HEK293 (cell line): ENCODE results near the gene PTPRA.

Source experiments
- CTCF ChIA-PET: fragments of 350-600 bp; formaldehyde crosslinking; extraction: SDS; loops from one replicate; lab custom pipeline; 2021; ENCODE audit warnings: antibody characterized with exemption; lab: Yijun Ruan, JAX
- POLR2A ChIA-PET: fragments of 300-600 bp; formaldehyde crosslinking; extraction: SDS; loops from one replicate; lab custom pipeline; 2020; ENCODE audit warnings: antibody characterized with exemption, inconsistent platforms; lab: Yijun Ruan, JAX
- H3K27ac ChIP-seq: fragments of 200-500 bp; sonication (Bioruptor generic); 2 replicates; pipeline ENCODE4 v1.5.1; 2014; ENCODE audit warnings: low read depth, low read length, control low read depth, inconsistent platforms; ENCODE audit errors: extremely low read depth
- H3K36me3 ChIP-seq, 2 experiments: fragments of 200-500 bp in 1 of 2; sonication (Bioruptor generic) in 1 of 2; 1 replicate in 1 of 2; 2 replicates in 1 of 2; pipeline ENCODE4 v1.5.1; 2014 to 2017; ENCODE audit warnings: inconsistent platforms in 2 of 2, low read length in 2 of 2; ENCODE audit not compliant: control insufficient read depth in 2 of 2, insufficient read depth in 1 of 2
- H3K4me1 ChIP-seq: fragments of 200-500 bp; sonication (Bioruptor generic); 2 replicates; pipeline ENCODE4 v1.5.1; 2014; ENCODE audit warnings: mild to moderate bottlenecking, low read length, inconsistent platforms; ENCODE audit not compliant: control insufficient read depth, insufficient read depth
- H3K4me3 ChIP-seq: 2 replicates; pipeline ENCODE4 v1.5.1; 2011; ENCODE audit warnings: low read depth, mild to moderate bottlenecking, control low read depth, low read length, moderate library complexity
- H3K9me3 ChIP-seq: fragments of 200-500 bp; sonication (Bioruptor generic); 2 replicates; pipeline ENCODE4 v1.5.1; 2014; ENCODE audit warnings: low read depth, low read length, inconsistent platforms; ENCODE audit not compliant: control insufficient read depth, insufficient read depth
- ZEB2 ChIP-seq: fragments of 450-650 bp; formaldehyde crosslinking; IDR thresholded peaks from 2 replicates; pipeline ENCODE4 v1.5.1; 2016; ENCODE audit warnings: missing biosample characterization, missing genetic modification characterization
- ZFP37 ChIP-seq: fragments of 450-650 bp; formaldehyde crosslinking; IDR thresholded peaks from 2 replicates; pipeline ENCODE4 v1.5.1; 2016; ENCODE audit warnings: missing biosample characterization, missing genetic modification characterization
- ZNF146 ChIP-seq: fragments of 450-650 bp; formaldehyde crosslinking; IDR thresholded peaks from 2 replicates; pipeline ENCODE4 v1.5.1; 2016; ENCODE audit warnings: missing biosample characterization, missing genetic modification characterization
- ZNF19 ChIP-seq: fragments of 450-650 bp; formaldehyde crosslinking; IDR thresholded peaks from 2 replicates; pipeline ENCODE4; 2016; ENCODE audit warnings: missing biosample characterization, missing genetic modification characterization, low read depth
- ZNF2 ChIP-seq: fragments of 450-650 bp; formaldehyde crosslinking; IDR thresholded peaks from 2 replicates; pipeline ENCODE4 v1.5.1; 2016; ENCODE audit warnings: missing biosample characterization, missing genetic modification characterization
- ZNF335 ChIP-seq: fragments of 450-650 bp; formaldehyde crosslinking; conservative IDR thresholded peaks from 2 replicates; pipeline ENCODE4 v1.5.1; 2016; ENCODE audit warnings: missing biosample characterization, missing genetic modification characterization
- ZNF510 ChIP-seq: fragments of 450-650 bp; formaldehyde crosslinking; IDR thresholded peaks from 2 replicates; pipeline ENCODE4 v1.5.1; 2018; ENCODE audit warnings: mild to moderate bottlenecking, missing genetic modification characterization, missing biosample characterization; ENCODE audit not compliant: insufficient replicate concordance
- ZNF521 ChIP-seq: fragments of 450-650 bp; formaldehyde crosslinking; IDR thresholded peaks from 2 replicates; pipeline ENCODE4 v1.5.1; 2017; ENCODE audit warnings: missing biosample characterization, mild to moderate bottlenecking, missing genetic modification characterization
- ZNF555 ChIP-seq: fragments of 450-650 bp; formaldehyde crosslinking; conservative IDR thresholded peaks from 2 replicates; pipeline ENCODE4 v1.5.1; 2017; ENCODE audit warnings: missing biosample characterization, mild to moderate bottlenecking, missing genetic modification characterization, inconsistent platforms
- ZNF558 ChIP-seq: fragments of 450-650 bp; formaldehyde crosslinking; IDR thresholded peaks from 2 replicates; pipeline ENCODE4 v1.5.1; 2016; ENCODE audit warnings: missing biosample characterization, missing genetic modification characterization
- ZNF571 ChIP-seq: fragments of 450-650 bp; formaldehyde crosslinking; IDR thresholded peaks from 2 replicates; pipeline ENCODE4 v1.5.0; 2017; ENCODE audit warnings: missing biosample characterization, missing genetic modification characterization
- ZNF670 ChIP-seq: fragments of 450-650 bp; formaldehyde crosslinking; IDR thresholded peaks from 2 replicates; pipeline ENCODE4 v1.5.1; 2016; ENCODE audit warnings: missing biosample characterization, missing genetic modification characterization, low read depth
- ZNF768 ChIP-seq: fragments of 450-650 bp; formaldehyde crosslinking; IDR thresholded peaks from 2 replicates; pipeline ENCODE4 v1.5.1; 2018; ENCODE audit warnings: missing biosample characterization, mild to moderate bottlenecking, missing genetic modification characterization
- TF ChIP-seq, protein P1 (sequence below): fragments of 450-650 bp; formaldehyde crosslinking; optimal IDR thresholded peaks from 2 replicates; pipeline ENCODE3; 2016; ENCODE audit warnings: missing biosample characterization, mild to moderate bottlenecking, missing genetic modification characterization
- TF ChIP-seq, protein P2 (sequence below): fragments of 450-650 bp; formaldehyde crosslinking; IDR thresholded peaks from 2 replicates; pipeline ENCODE4 v1.5.1; 2016; ENCODE audit warnings: missing biosample characterization, missing genetic modification characterization
- TF ChIP-seq, protein P3 (sequence below): fragments of 450-650 bp; formaldehyde crosslinking; IDR thresholded peaks from 2 replicates; pipeline ENCODE4 v1.5.1; 2016; ENCODE audit warnings: missing biosample characterization, missing genetic modification characterization
- TF ChIP-seq, protein P4 (sequence below): fragments of 450-650 bp; formaldehyde crosslinking; IDR thresholded peaks from 2 replicates; pipeline ENCODE4 v1.5.1; 2016; ENCODE audit warnings: missing biosample characterization, missing genetic modification characterization
- TF ChIP-seq, protein P5 (sequence below): fragments of 450-650 bp; formaldehyde crosslinking; IDR thresholded peaks from 2 replicates; pipeline ENCODE4 v1.5.1; 2016; ENCODE audit warnings: missing biosample characterization, missing genetic modification characterization, borderline replicate concordance

Gene PTPRA

DNA sequence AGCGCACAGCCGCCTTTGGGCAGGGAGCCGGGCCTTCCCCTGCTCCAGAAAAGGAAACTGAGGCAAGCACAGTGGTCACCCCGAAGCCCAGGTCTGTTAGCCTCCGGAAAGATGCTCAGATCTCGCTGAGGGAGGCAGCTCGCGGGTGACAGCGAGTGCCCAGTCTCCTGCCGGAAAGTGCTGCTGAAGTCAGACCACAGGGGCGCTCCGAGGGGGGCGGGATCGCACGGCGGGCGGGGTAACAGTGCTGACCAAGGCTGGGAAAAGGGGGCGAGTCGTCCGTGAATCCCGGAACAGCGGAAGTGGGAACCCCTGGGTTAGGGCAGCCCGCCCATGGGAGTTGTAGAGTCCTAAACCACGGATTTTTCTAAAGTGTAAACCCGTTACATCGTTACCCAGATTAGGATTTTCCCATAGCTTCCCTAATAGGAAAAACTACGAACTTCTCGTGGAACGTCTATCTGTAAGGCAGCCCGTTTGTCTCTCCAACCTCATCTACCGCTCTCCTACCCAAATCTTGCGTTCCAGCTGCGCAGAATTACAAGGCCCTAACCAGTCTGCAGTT, 32.2 kb upstream of the PTPRA start (continued):
- no peak for TF ChIP-seq ZFP37 (tag by site-specific recombination)
- no peak for TF ChIP-seq ZNF2 (tag by site-specific recombination)
- TF ChIP-seq ZNF335 (tag by site-specific recombination) = peak; percentile 94
- no peak for TF ChIP-seq ZNF555 (tag by site-specific recombination)
- TF ChIP-seq, protein P1, sequence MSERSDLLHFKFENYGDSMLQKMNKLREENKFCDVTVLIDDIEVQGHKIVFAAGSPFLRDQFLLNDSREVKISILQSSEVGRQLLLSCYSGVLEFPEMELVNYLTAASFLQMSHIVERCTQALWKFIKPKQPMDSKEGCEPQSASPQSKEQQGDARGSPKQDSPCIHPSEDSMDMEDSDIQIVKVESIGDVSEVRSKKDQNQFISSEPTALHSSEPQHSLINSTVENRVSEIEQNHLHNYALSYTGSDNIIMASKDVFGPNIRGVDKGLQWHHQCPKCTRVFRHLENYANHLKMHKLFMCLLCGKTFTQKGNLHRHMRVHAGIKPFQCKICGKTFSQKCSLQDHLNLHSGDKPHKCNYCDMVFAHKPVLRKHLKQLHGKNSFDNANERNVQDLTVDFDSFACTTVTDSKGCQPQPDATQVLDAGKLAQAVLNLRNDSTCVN (tag by site-specific recombination) = peak; percentile 29
- no peak for TF ChIP-seq ZEB2
- no peak for TF ChIP-seq ZNF768
- TF ChIP-seq ZNF558 (tag by site-specific recombination) = no peak
- no peak for TF ChIP-seq ZNF521 (tag by site-specific recombination)
- TF ChIP-seq, protein P2, sequence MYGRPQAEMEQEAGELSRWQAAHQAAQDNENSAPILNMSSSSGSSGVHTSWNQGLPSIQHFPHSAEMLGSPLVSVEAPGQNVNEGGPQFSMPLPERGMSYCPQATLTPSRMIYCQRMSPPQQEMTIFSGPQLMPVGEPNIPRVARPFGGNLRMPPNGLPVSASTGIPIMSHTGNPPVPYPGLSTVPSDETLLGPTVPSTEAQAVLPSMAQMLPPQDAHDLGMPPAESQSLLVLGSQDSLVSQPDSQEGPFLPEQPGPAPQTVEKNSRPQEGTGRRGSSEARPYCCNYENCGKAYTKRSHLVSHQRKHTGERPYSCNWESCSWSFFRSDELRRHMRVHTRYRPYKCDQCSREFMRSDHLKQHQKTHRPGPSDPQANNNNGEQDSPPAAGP (tag by site-specific recombination) = no peak
- TF ChIP-seq, protein P3, sequence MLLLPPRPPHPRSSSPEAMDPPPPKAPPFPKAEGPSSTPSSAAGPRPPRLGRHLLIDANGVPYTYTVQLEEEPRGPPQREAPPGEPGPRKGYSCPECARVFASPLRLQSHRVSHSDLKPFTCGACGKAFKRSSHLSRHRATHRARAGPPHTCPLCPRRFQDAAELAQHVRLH (tag by site-specific recombination) = no peak
- TF ChIP-seq ZNF670 = no peak
- no peak for TF ChIP-seq ZNF510 (tag by site-specific recombination)
- TF ChIP-seq, protein P4, sequence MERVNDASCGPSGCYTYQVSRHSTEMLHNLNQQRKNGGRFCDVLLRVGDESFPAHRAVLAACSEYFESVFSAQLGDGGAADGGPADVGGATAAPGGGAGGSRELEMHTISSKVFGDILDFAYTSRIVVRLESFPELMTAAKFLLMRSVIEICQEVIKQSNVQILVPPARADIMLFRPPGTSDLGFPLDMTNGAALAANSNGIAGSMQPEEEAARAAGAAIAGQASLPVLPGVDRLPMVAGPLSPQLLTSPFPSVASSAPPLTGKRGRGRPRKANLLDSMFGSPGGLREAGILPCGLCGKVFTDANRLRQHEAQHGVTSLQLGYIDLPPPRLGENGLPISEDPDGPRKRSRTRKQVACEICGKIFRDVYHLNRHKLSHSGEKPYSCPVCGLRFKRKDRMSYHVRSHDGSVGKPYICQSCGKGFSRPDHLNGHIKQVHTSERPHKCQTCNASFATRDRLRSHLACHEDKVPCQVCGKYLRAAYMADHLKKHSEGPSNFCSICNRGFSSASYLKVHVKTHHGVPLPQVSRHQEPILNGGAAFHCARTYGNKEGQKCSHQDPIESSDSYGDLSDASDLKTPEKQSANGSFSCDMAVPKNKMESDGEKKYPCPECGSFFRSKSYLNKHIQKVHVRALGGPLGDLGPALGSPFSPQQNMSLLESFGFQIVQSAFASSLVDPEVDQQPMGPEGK = peak; percentile 29; the same call in 1 of the 2 replicates
- TF ChIP-seq, protein P5, sequence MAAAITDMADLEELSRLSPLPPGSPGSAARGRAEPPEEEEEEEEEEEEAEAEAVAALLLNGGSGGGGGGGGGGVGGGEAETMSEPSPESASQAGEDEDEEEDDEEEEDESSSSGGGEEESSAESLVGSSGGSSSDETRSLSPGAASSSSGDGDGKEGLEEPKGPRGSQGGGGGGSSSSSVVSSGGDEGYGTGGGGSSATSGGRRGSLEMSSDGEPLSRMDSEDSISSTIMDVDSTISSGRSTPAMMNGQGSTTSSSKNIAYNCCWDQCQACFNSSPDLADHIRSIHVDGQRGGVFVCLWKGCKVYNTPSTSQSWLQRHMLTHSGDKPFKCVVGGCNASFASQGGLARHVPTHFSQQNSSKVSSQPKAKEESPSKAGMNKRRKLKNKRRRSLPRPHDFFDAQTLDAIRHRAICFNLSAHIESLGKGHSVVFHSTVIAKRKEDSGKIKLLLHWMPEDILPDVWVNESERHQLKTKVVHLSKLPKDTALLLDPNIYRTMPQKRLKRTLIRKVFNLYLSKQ (tag by site-specific recombination) = no peak
- no peak for TF ChIP-seq ZNF571

DNA sequence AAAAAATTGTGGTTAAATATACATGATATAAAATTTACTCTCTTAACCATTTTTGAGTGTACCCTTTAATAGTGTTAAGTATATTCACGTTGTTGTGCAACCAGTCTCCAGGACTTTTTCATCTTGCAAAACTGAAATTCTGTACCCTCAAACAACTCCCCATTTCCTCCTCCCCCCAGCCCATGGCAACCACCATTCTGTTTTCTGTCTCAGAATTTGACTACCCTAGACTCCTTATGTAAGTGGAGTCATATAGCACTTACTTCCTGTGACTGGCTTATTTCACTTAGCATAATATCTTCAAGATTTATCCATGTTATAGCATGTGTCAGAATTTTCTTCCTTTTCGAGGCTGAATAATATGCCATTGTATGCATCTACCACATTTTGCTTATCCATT, 27.7 kb upstream of the PTPRA start:
- TF ChIP-seq ZNF146 (tag by site-specific recombination) (peak; percentile 38), ZNF19 (no peak)
- ChIA-PET CTCF (interaction anchor here (0.5 to 12.0 kb wide), 5 partner anchors 10 to 270 kb away, joined by 3 to 159 read pairs (median 3); no protein-coding TSS in a partner anchor), POLR2A (no interaction called here)
- Histone ChIP-seq H3K4me1 (0 out of 2 replicates have a peak, but pooled peaks cover 2% of the 10 kb centered on the region), H3K4me3 (no peak overlapping the region), H3K27ac (no peak overlapping the region), H3K36me3 (peaks cover 0 to 9% of the 10 kb centered on the region in 2 experiments; a peak in 2 of 3 replicates), H3K9me3 (no peaks in the 10 kb centered on the region)
